ENCODE data around the gene FAM20A.
A peak's percentile ranks its signal among the peaks of the same experiment; 100 is the strongest.

The FAM20A gene

GRCh38 chr17:68511254-68511670 lies 89.9 kb downstream of the FAM20A start:
- Histone ChIP-seq H3K9me3 (ENCODE audit: low read length) (no peaks in the 10 kb centered on the region), H3K79me2 (ENCODE audit: insufficient read depth, low read length) (peaks cover 39% of the 10 kb centered on the region), H3K27me3 (ENCODE audit: insufficient read depth, low read length) (no peaks in the 10 kb centered on the region), H3K4me1 (ENCODE audit: insufficient read depth, low read length, severe bottlenecking) (peaks cover 43% of the 10 kb centered on the region), H2AFZ (ENCODE audit: low read length) (no peak overlapping the region), H3K4me3 (ENCODE audit: low read depth, low read length, poor library complexity, severe bottlenecking) (peak overlapping the region; percentile 80), H3K9me2 (ENCODE audit: low read depth, low read length) (no peaks in the 10 kb centered on the region), H4K20me1 (ENCODE audit: insufficient read depth, low read length) (no peaks in the 10 kb centered on the region), H3K9ac (ENCODE audit: low read length) (peak overlapping the region; percentile 83), H3F3A (ENCODE audit: insufficient read depth, low read length) (no peaks in the 10 kb centered on the region), H3K27ac (ENCODE audit: low read depth, low read length, poor library complexity, severe bottlenecking) (peak overlapping the region; percentile 86), H3K36me3 (ENCODE audit: insufficient read depth, low read length) (peaks cover 24% of the 10 kb centered on the region), H3K4me2 (ENCODE audit: low read length) (peak overlapping the region; percentile 85)
- TF ChIP-seq EZH2 (IDR thresholded peaks at IDR 0.05; ENCODE audit: borderline replicate concordance, low read length) (no peak), CTCF (IDR thresholded peaks at IDR 0.05; ENCODE audit: low read length) (no peak)

- TF ChIP-seq CTCF (IDR thresholded peaks at IDR 0.05; ENCODE audit: low read length) (no peak), EZH2 (IDR thresholded peaks at IDR 0.05; ENCODE audit: borderline replicate concordance, low read length) (no peak)
- Histone ChIP-seq H3K4me3 (ENCODE audit: low read depth, low read length, poor library complexity, severe bottlenecking) (no peak overlapping the region), H3K27me3 (ENCODE audit: insufficient read depth, low read length) (no peaks in the 10 kb centered on the region), H3K9ac (ENCODE audit: low read length) (peak overlapping the region; percentile 8; the same call in 1 of the 2 replicates), H2AFZ (ENCODE audit: low read length) (no peak overlapping the region), H3K27ac (ENCODE audit: low read depth, low read length, poor library complexity, severe bottlenecking) (peak overlapping the region; percentile 86), H4K20me1 (ENCODE audit: insufficient read depth, low read length) (no peaks in the 10 kb centered on the region), H3K36me3 (ENCODE audit: insufficient read depth, low read length) (peaks cover 5% of the 10 kb centered on the region; the same call in 1 of the 2 replicates), H3K9me2 (ENCODE audit: low read depth, low read length) (no peaks in the 10 kb centered on the region), H3F3A (ENCODE audit: insufficient read depth, low read length) (no peaks in the 10 kb centered on the region), H3K9me3 (ENCODE audit: low read length) (no peaks in the 10 kb centered on the region), H3K4me1 (ENCODE audit: insufficient read depth, low read length, severe bottlenecking) (peaks cover 34% of the 10 kb centered on the region), H3K79me2 (ENCODE audit: insufficient read depth, low read length) (peaks cover 20% of the 10 kb centered on the region), H3K4me2 (ENCODE audit: low read length) (peak overlapping the region; percentile 22; the same call in 1 of the 2 replicates)
These were observed 91.8 kb downstream of the FAM20A start for GRCh38 chr17:68509141-68510057.

- Histone ChIP-seq H3K9me3 (ENCODE audit: low read length) (no peaks in the 10 kb centered on the region), H3K27ac (ENCODE audit: low read depth, low read length, poor library complexity, severe bottlenecking) (peak overlapping the region; percentile 32)
These were observed 93.6 kb downstream of the FAM20A start for GRCh38 chr17:68507576-68507975.

More at GRCh38 chr17:68507576-68507975, 93.6 kb downstream of the FAM20A start:
- no peaks in the 10 kb centered on the region for H3K9me2 ChIP-seq (ENCODE audit: low read depth, low read length)
- peaks cover 2% of the 10 kb centered on the region for H3K79me2 ChIP-seq (ENCODE audit: insufficient read depth, low read length)
- TF ChIP-seq EZH2 (IDR thresholded peaks at IDR 0.05; ENCODE audit: borderline replicate concordance, low read length) (no peak), CTCF (IDR thresholded peaks at IDR 0.05; ENCODE audit: low read length) (no peak)
- no peaks in the 10 kb centered on the region for H3F3A ChIP-seq (ENCODE audit: insufficient read depth, low read length)
- H2AFZ ChIP-seq (ENCODE audit: low read length), result no peak overlapping the region
- H3K4me3 ChIP-seq (ENCODE audit: low read depth, low read length, poor library complexity, severe bottlenecking), result no peak overlapping the region
- H3K4me1 ChIP-seq (ENCODE audit: insufficient read depth, low read length, severe bottlenecking), result peaks cover 25% of the 10 kb centered on the region
- no peaks in the 10 kb centered on the region for H3K36me3 ChIP-seq (ENCODE audit: insufficient read depth, low read length)
- H4K20me1 ChIP-seq (ENCODE audit: insufficient read depth, low read length), result no peaks in the 10 kb centered on the region
- no peaks in the 10 kb centered on the region for H3K27me3 ChIP-seq (ENCODE audit: insufficient read depth, low read length)
- H3K9ac ChIP-seq (ENCODE audit: low read length), result no peak overlapping the region
- no peak overlapping the region for H3K4me2 ChIP-seq (ENCODE audit: low read length)

Data from OCI-LY1 (cell line).